Middle frontal gyrus (tissue), 1 donor: ENCODE data around the gene PRKACB.
"Not testable (repeated sequence)": the region's sequence is repeated elsewhere in the genome, so short reads cannot be mapped to it uniquely, and the experiment has no call there.

ENCODE experiments used
- DNase-seq: peaks from one replicate; pipeline ENCODE4 v3.0.0-alpha.2; 2015; ENCODE audit warnings: low spot score; ENCODE audit errors: extremely low spot score

Gene PRKACB

GRCh38 chr1:84217239-84217638 lies 73.2 kb downstream of the PRKACB start:
- DNase-seq, result no peak

DNA sequence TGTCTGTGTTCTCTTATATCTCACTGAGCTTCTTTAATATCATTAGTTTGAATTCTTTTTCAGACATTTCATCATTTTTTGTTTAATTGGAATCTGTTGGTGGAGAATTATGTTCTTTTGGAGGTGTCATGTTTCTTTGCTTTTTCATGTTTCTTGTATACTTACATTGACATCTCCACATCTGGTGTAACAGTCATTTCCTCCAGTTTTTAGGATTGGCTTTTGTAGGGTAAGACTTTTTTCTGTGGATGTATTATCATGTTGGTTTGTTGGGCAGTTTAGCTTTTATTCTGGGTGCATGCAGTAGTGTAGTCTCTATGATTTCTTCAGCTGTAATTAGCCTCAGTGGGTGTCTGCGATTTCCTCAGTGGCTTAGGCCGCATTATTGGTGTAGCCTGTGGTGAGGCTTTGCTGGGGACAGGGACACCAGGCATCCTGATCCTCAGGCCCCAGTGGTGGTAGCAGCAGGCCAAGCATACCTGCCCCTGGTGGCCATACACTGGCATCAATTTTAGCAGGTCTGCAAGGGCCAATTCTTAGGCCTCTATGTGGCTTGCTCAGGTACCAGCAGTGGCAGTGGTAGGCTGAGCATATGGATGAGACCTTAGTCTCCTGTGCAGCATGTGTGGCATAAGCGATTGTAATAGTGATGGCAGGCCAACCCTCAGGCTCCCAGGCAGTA lies 79.8 kb downstream of the PRKACB start:
- no peak for DNase-seq

DNA sequence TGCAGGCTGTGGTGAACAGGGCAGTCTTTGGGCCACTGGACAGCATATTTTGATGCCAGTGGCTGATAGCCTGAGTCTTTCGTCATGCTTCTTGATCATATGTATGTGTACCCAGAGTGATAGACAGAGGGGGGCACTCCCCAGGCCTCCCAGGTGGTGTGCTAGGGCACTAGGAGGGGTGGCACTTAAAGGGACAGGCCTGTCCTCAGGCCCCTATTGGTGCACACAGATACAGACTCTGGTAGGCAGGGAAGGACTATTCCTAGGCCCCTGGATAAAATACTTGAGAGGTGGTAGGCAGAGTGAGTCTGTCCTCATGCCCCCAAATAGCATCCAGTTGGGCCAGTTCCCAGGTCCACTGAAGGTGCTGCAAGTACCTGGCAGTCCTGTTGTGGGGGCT lies 80.8 kb downstream of the PRKACB start:
- no peak for DNase-seq

DNA sequence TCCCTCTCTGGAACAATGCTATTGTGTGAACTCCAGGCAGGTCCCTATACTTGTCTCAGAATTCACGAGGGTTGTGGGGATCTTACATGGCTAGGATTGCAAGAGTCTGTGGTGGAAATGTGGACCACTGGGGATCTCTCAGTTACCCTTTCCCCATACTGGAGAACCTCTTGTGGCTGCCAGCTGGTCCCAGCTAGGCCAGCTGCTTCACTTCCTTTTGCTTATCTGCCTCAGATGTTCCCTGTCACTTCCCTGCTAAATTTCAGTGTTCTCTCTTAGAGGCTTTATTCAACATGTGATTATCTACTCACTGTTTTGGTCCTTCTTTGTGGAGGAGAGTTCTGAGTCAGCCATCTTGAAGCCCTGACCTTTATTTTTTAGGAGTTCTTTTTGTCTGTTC lies 81.6 kb downstream of the PRKACB start:
- DNase-seq, result no peak

GRCh38 chr1:84232676-84233075 lies 88.6 kb downstream of the PRKACB start:
- DNase-seq, result not testable (repeated sequence)

GRCh38 chr1:84236256-84236655 lies 92.2 kb downstream of the PRKACB start:
- DNase-seq, result no peak

DNA sequence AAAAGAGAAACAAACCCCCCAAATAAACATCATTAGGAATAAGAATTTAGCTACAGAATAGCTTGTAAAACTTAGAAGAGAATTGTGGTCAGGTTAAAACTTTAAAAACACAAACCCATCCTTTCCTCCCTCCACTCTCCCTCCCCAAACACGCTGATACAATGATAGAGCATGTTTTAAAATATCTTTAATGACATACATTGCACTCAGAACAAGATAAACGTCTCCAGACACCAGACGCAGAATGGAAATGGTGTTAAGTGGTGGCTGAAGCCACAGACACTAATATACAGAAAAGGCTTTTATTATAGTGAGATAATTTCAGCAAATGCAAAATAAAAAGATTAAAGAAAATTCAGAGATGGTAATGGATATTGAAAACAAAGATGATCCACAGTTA lies 98.6 kb downstream of the PRKACB start:
- no peak for DNase-seq

GRCh38 chr1:84245563-84245962 lies 101.5 kb downstream of the PRKACB start:
- no peak for DNase-seq

DNA sequence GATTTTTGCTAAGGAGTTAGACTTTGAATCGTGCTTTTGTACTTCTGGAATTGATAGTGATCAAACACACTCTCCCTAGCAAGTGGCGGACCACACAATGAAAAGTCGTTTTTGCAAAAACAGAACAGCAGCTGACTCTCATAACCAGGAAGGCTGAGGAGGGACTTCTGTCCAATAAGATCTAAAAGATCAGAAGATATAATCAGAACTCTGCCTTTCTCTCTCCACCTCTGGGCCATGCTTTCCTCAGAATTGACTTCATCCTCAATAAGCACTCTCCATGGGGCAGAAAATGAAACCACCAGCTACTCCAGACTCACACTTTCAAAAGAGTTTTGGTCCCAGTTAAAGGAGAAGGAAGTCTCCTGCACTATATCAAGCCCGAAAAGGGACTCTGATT lies 102.1 kb downstream of the PRKACB start:
- DNase-seq, result no peak

DNA sequence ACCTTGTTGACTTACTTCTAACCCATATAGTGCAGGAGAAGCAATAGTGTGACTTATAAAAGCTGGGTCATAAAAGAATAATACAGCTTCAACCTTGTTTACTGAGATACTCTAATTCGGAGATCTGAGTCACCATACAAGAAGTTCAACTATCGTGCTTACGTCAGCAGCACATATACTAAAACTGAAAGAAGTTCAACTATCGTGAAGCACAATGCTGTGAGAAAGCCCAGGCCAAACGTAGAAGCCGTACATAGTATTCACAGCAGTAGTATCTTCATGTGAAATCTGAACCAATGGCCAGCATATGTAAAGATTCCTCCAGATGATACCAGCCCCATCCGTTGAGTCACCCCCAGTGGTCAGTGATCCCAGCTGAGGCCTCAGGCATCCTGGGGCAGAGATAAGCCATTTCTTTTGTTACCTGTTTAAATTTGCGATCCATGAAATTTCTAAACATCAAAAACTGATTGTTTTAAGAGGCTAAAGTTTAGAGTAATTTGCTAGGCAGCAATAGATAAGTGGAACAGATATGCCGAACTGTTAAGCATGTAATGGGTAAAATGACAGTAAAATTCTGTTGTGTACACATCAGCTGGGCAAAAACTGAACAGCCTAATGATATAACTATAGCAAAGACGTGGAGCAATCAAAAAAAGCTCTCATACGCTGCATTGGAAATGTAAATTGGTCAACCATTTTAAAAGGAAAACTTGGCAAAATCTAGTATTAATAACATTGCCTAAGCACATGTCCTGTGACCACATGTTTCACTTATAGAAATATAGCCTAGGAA lies 103.6 kb downstream of the PRKACB start:
- DNase-seq, result no peak

GRCh38 chr1:84250668-84251067 lies 106.6 kb downstream of the PRKACB start:
- no peak for DNase-seq

GRCh38 chr1:84253036-84253435 lies 109.0 kb downstream of the PRKACB start:
- no peak for DNase-seq

GRCh38 chr1:84253891-84254290 lies 109.8 kb downstream of the PRKACB start:
- DNase-seq, result peak; percentile 58

DNA sequence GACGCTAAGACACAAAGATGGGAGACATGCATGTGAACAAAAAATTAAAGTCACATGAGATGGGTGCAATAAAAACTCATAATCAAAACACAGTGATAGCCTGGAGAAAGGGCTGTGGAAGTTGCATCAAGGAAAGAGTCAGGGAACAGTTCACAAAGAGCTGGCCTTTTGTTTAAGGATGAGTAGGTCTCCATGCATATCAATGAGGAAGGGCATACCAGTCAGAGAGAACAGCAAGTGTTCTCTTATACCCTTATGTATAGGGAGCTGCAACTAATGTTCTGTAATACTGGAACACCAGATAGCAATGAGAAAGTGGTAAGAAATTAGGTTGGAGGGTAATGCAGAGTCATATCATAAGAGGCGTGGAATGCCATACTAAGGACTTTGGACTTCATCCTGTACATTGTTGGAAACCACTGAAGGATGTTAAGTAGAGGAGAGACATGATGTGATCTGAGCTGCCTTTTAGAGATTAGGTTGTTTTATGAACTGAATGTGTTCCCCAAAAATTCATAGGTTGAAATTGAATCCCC lies 110.7 kb downstream of the PRKACB start:
- no peak for DNase-seq

- DNase-seq, result no peak
Observed at GRCh38 chr1:84255582-84255981, 111.5 kb downstream of the PRKACB start.

- no peak for DNase-seq
Observed at GRCh38 chr1:84257617-84258016, 113.5 kb downstream of the PRKACB start.

DNA sequence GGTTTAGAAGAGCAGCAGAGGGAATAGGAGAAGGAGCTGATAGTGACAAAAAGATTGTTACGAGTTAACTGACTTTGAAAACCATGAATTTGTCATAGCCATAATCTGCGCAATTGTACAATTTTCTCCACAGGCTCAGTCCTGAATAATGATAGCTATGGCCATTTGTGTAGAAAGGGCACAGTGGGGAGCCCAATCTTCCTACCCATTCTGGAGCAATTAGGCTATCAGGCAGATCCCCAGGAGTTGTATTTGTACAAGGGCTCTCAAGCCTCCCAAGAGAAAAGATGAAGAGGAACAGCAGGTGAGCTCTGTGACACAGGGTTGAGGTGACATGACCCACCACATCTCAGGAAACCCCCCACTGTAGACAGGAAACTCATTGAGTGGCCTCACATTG lies 115.3 kb downstream of the PRKACB start:
- DNase-seq, result no peak

DNA sequence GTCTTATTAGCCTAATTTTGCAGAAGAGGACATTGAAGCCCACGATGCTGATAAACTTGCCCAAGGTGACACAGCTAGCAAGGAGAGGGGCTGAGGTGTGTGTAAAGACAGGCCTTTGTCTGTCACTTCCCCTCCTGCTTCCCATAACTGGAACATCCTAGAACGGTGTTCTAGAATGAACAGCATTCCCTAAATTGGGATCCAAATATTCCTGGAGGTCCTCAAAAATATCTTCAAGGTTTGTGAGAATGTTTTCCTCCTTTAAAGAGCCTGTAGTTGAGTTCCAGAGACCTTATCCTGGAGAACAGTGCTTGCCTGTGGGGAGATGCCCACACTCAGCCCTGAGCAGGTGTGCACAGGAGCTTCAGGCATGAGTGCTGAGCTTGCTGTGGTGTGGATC lies 115.9 kb downstream of the PRKACB start:
- no peak for DNase-seq

DNA sequence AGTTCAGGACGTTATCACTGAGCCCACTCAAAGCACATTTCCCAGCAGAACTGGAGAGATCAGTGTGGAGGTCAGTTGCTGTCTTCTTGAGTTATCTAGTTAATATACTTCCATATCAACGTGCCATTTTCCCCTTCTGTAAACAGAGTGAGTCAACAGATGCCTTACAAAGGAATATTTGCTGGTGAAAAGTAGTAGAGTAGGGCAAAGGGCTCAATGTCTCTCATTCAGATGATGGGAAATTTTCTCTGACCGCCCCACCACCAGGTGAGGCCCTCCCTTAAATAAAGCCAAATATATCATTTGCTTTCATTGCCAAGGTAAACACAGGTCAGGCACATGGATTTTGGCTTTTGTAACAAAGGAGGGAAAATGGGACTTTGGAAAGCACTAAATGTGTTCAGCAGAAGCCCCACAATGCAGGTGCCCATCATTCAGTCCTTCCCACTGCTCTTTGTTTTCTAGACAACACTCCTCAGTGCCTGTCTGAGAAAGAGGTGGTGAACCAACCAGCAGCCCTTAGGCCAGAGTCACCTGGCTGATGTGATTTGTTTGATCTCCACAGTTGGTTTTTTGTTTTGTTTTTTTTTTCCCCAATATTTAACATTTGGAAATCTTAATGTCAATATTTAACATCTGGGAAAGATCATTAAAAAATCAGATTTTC lies 116.9 kb downstream of the PRKACB start:
- no peak for DNase-seq

DNA sequence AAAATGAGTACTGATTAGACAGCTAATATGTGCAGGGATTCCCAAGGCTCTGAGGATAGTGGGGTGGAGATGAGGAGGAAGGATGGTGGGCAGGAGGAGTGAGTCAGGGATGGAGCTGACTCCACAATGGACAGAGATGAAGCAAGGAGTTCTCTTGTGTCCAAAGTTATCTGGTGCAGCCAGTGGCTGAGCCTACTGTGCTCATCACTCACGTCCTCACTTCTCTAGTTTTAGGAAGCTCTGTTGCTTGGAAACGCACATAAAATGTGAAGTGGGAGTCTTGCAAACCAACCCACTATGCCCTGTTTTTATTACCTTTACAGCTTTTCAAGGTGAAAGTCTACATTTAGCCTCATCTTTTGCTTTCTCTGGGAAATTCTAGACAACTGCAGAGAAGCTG lies 120.9 kb downstream of the PRKACB start:
- DNase-seq, result no peak

DNA sequence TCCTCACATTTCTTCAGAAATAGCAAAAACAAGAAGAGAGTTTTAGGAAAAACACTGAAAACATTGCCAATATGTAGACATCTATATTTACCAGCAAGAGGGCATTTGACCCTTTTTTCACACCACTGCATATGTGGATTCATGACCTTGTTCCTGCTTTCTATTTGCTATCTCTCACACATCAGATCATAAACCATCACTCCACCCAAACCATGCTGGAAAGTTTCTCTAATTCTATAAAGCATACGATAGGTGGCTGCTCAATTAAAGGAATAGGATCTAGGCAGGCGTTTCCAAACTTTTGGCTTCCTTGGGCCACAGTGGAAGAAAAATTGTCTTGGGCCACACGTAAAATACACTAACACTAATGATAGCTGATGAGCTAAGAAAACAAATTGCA lies 121.8 kb downstream of the PRKACB start:
- no peak for DNase-seq

DNA sequence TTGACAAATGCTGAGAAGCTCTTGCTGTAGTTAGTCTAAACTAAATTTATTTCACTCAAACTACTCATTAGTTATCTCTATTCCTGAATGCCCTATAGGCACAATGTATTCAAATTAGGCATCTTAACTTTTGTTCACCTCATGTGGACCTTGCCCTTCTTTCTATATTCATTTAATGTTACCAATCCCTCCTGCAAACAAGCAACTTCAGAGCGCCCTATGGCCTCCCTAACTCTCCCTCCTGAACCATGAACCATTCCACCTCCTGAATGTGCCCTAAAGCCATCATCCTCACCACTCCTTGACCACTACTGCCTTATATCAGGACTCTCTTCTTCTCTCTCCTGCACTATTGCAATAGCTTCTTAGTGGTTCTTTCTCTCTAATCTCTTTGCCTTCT lies 122.7 kb downstream of the PRKACB start:
- no peak for DNase-seq
